OCI-LY1 (cell line): ENCODE data around the gene ACCSL.

Experiments
- CTCF ChIP-seq: fragments of 200-600 bp; sonication (generic), shearing (Covaris generic); IDR thresholded peaks from 2 replicates; pipeline ENCODE4 v1.5.1; 2017; ENCODE audit warnings: mild to moderate bottlenecking, antibody characterized with exemption, low read length, moderate library complexity, mixed read lengths
- EZH2 ChIP-seq: fragments of 200-600 bp; sonication (generic), shearing (Covaris generic); IDR thresholded peaks from 2 replicates; pipeline ENCODE4 v1.8.0; 2017; ENCODE audit warnings: borderline replicate concordance, mixed run types, mild to moderate bottlenecking, antibody characterized with exemption, low read length, moderate library complexity, mixed read lengths

DNA sequence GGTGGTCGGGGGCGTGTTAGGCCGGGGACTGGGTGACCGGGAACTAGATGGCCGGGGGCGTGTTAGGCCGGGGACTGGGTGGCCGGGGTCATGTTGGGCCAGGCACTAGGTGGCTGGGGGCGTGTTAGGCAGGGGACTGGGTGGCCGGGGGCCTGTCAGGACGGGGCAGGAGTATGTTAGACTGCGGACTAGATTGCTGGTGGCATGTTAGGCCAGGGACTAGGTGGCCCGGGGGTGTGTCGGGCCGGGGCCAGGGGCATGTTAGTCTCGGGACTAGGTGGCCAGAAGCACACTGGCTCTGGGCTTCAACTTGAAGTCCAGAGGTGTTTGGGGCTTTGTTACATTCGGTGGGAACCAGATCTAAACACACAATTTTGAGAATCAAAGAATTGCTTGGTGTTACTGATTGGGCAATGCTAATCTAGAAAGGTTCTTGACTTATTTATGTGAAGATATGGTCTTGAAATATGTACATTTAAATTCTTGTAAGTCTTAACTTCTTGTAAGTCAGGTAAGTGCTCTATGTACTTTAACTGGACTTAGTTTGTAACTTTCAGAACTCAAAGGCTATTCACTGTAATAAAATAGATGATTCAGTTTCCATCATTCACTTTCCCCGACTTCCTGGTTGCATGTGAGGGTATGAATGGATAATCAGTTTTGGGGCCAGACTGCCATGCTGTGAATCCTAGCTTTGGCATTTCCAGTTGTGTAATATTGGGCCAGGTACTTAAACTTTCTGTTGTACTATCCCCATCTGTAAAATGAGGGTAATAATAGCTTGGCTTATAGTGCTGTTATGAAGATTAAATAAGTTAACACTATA, 48.8 kb downstream of the ACCSL start:
- TF ChIP-seq CTCF (no peak), EZH2 (no peak)
